SU-DHL-6 (cell line): ENCODE data around the gene ZFP36L2.

ENCODE experiments used
- H2AFZ ChIP-seq: fragments of 200-600 bp; sonication (generic); 2 replicates; pipeline ENCODE4 v1.6.1; 2014; ENCODE audit warnings: low read depth, mild to moderate bottlenecking, moderate library complexity, mixed read lengths, antibody characterized with exemption, low read length; ENCODE audit not compliant: severe bottlenecking
- H3F3A ChIP-seq: fragments of 200-600 bp; shearing (Covaris generic); 2 replicates; pipeline ENCODE4 v1.6.0; 2016; ENCODE audit warnings: antibody characterized with exemption, mild to moderate bottlenecking; ENCODE audit not compliant: insufficient read depth
- H3K27ac ChIP-seq: fragments of 200-600 bp; sonication (generic); 2 replicates; pipeline ENCODE4 v1.5.1; 2016; ENCODE audit warnings: low read depth, mild to moderate bottlenecking, low read length, moderate library complexity, mixed read lengths
- H3K27me3 ChIP-seq: fragments of 200-600 bp; sonication (generic), shearing (Covaris generic); 2 replicates; pipeline ENCODE4 v1.6.0; 2014; ENCODE audit warnings: mild to moderate bottlenecking, low read length
- H3K36me3 ChIP-seq: fragments of 200-600 bp; sonication (generic); 2 replicates; pipeline ENCODE4 v1.6.1; 2014; ENCODE audit warnings: mild to moderate bottlenecking, low read length, mixed read lengths
- H3K4me2 ChIP-seq: fragments of 300-600, 200-600 bp; shearing (Covaris generic), sonication (generic); 2 replicates; pipeline ENCODE4 v1.6.0; 2014; ENCODE audit warnings: low read length, low read depth, mild to moderate bottlenecking; ENCODE audit not compliant: poor library complexity, severe bottlenecking
- H3K4me3 ChIP-seq: fragments of 200-600 bp; sonication (generic); 2 replicates; pipeline ENCODE4 v1.5.1; 2014; ENCODE audit warnings: antibody characterized with exemption, low read length, mild to moderate bottlenecking, mixed read lengths; ENCODE audit not compliant: insufficient read depth, poor library complexity, severe bottlenecking
- H3K79me2 ChIP-seq: fragments of 200-600 bp; sonication (generic); 2 replicates; pipeline ENCODE4 v1.6.1; 2014; ENCODE audit warnings: mild to moderate bottlenecking, low read length, moderate library complexity; ENCODE audit not compliant: insufficient read depth
- H3K9ac ChIP-seq: fragments of 200-600 bp; sonication (generic); 2 replicates; pipeline ENCODE4 v1.7.0; 2014; ENCODE audit warnings: mild to moderate bottlenecking, low read length
- H3K9me2 ChIP-seq: fragments of 200-600 bp; sonication (generic); replicated peaks from 2 replicates; pipeline ENCODE4 v1.6.1; 2014; ENCODE audit warnings: low read length; ENCODE audit not compliant: insufficient read depth
- H3K9me3 ChIP-seq: fragments of 200-600 bp; sonication (generic); 2 replicates; pipeline ENCODE4 v1.6.1; 2014; ENCODE audit warnings: low read length, mixed read lengths; ENCODE audit not compliant: insufficient read depth
- H4K20me1 ChIP-seq: fragments of 200-600 bp; sonication (generic); 2 replicates; pipeline ENCODE4 v1.6.1; 2014; ENCODE audit warnings: low read depth, mild to moderate bottlenecking, antibody characterized with exemption, low read length, moderate library complexity, mixed read lengths
- EZH2phosphoT487 ChIP-seq: fragments of 200-600 bp; sonication (generic), shearing (Covaris generic); conservative IDR thresholded peaks from 2 replicates; pipeline ENCODE4 v1.6.1; 2018; ENCODE audit warnings: mild to moderate bottlenecking, antibody characterized with exemption, low read length, moderate library complexity, mixed read lengths
- TF ChIP-seq, protein P1 (sequence below): fragments of 200-600 bp; sonication (generic); IDR thresholded peaks from one replicate; pipeline ENCODE4 v1.5.1; 2017; ENCODE audit warnings: antibody characterized with exemption, mild to moderate bottlenecking, low read length, moderate library complexity; ENCODE audit not compliant: insufficient read depth, poor library complexity, severe bottlenecking

ZFP36L2 gene

DNA sequence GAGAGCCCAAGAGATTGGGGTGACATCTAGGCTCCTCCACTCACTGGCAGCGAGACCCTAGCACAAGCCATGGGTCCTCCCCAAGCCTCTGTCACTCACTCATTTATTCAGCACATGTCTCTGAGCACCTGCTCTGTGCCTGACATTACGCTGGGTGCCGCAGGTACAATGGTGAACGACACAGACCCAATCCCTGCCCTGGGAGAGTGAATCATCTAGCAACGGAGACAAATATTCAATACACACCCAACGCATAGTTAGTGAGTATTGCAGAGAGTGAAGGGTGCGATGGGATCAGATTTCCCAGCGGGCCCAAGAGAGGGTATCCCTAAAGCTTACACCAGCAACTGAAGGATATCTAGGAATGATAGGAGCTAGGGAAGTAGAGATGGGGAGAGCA, 45.5 kb downstream of the ZFP36L2 start:
- Histone ChIP-seq H3K79me2 (no peaks in the 10 kb centered on the region), H3K9ac (no peak overlapping the region), H3K4me3 (no peak overlapping the region), H3F3A (no peaks in the 10 kb centered on the region), H2AFZ (no peak overlapping the region), H3K27ac (no peak overlapping the region), H3K9me3 (no peaks in the 10 kb centered on the region), H3K9me2 (no peaks in the 10 kb centered on the region), H4K20me1 (no peaks in the 10 kb centered on the region), H3K27me3 (no peaks in the 10 kb centered on the region), H3K4me2 (no peak overlapping the region), H3K36me3 (no peaks in the 10 kb centered on the region)
- no peak for TF ChIP-seq EZH2phosphoT487
- TF ChIP-seq, protein P1, sequence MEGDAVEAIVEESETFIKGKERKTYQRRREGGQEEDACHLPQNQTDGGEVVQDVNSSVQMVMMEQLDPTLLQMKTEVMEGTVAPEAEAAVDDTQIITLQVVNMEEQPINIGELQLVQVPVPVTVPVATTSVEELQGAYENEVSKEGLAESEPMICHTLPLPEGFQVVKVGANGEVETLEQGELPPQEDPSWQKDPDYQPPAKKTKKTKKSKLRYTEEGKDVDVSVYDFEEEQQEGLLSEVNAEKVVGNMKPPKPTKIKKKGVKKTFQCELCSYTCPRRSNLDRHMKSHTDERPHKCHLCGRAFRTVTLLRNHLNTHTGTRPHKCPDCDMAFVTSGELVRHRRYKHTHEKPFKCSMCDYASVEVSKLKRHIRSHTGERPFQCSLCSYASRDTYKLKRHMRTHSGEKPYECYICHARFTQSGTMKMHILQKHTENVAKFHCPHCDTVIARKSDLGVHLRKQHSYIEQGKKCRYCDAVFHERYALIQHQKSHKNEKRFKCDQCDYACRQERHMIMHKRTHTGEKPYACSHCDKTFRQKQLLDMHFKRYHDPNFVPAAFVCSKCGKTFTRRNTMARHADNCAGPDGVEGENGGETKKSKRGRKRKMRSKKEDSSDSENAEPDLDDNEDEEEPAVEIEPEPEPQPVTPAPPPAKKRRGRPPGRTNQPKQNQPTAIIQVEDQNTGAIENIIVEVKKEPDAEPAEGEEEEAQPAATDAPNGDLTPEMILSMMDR = no peak

DNA sequence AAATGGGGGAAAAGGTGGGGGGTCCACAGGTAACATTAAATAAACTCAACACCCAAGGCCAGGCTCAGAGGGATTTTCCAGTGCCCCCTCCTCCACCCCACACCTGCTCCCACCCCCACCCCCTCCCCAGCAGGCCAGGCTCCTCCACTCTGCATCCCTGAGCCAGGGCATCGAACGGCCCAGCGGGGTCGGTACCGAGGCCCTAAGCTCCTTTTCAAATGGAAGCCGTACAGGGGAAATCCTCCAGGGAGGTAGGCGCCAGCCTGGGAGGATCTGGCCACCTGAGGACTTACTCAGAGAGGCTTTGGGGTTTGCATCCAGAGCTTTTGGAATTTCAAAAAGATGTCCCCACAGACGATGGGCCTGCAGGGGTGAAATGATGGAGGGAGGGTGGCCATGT, 46.5 kb downstream of the ZFP36L2 start:
- no peak overlapping the region for H3K9ac ChIP-seq
- no peak for TF ChIP-seq EZH2phosphoT487
- TF ChIP-seq, protein P1 = no peak
- no peak overlapping the region for H3K27ac ChIP-seq
- no peaks in the 10 kb centered on the region for H4K20me1 ChIP-seq
- no peaks in the 10 kb centered on the region for H3K36me3 ChIP-seq
- H3K4me3 ChIP-seq = no peak overlapping the region
- no peaks in the 10 kb centered on the region for H3F3A ChIP-seq
- no peaks in the 10 kb centered on the region for H3K27me3 ChIP-seq
- H3K9me3 ChIP-seq = no peaks in the 10 kb centered on the region
- H3K4me2 ChIP-seq = no peak overlapping the region
- no peaks in the 10 kb centered on the region for H3K9me2 ChIP-seq
- H2AFZ ChIP-seq = no peak overlapping the region
- no peaks in the 10 kb centered on the region for H3K79me2 ChIP-seq

DNA sequence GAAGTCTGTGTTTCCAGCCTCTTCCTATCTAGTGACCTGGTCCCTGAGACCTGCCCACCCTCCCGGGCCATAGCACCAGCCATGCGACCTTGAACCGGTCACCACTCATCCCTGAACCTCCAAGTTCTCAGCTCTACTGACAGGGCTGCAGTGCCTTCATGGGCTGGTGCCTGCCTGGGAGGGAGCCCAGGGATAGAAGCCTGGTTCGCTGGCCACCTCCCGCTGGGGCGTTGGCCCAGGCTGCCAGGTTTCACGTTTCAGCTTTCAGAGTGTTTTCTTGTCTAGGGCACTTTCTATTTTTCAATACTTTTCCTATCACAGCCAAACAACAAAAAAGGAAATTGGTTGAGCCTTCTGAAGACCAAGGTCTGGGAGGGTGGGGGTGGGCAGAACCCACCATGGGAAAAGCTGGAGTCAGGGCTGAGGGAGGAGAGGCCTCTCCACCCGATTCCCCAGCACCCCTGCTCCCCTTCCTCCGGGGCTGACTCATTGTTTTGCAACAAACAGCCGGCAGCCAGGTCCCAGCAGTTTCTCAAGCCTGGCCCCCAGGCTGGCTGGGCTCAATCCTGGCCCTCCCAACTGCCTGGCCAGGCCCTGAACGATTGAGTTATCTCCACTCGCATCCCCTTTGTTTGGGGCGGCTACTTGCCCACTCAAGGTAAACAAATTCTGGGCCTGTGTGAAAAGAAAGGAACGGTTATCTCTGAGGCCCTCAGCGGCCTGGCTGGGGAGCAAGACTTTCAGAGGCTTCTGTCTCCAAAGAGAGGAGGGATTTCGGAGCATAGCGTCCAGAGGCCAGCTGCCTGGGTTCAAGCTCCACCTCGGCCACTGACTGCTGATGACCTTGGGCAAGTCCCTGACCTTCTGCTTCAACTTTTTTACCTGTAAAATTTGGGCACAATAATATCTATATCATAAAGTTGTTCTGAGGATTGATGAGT, 47.5 kb downstream of the ZFP36L2 start:
- H3K4me2 ChIP-seq = no peak overlapping the region

More for the DNA sequence above, 47.5 kb downstream of the ZFP36L2 start:
- Histone ChIP-seq H3K9me2 (no peaks in the 10 kb centered on the region), H3K79me2 (no peaks in the 10 kb centered on the region), H3K9me3 (no peaks in the 10 kb centered on the region), H3K4me3 (no peak overlapping the region), H3F3A (0 out of 2 replicates have a peak, but pooled peaks cover 4% of the 10 kb centered on the region), H3K9ac (no peak overlapping the region), H3K36me3 (no peaks in the 10 kb centered on the region), H3K27me3 (no peaks in the 10 kb centered on the region), H4K20me1 (no peaks in the 10 kb centered on the region), H3K27ac (no peak overlapping the region), H2AFZ (no peak overlapping the region)
- no peak for TF ChIP-seq EZH2phosphoT487
- TF ChIP-seq, protein P1 = no peak
